GM20431 (cell line): Measurements from ENCODE around the gene IL1RAPL1.
"Not testable (repeated sequence)": the region's sequence is repeated elsewhere in the genome, so short reads cannot be mapped to it uniquely, and the experiment has no call there.

Experiments used
- in situ Hi-C: fragments of 300-500 bp; cut with MseI, MboI; formaldehyde crosslinking; loops from one replicate; pipeline ENCODE4 v1.15.0; 2020; ENCODE audit warnings: low sequenced_read_pairs; ENCODE audit not compliant: unreplicated experiment

Gene IL1RAPL1

DNA sequence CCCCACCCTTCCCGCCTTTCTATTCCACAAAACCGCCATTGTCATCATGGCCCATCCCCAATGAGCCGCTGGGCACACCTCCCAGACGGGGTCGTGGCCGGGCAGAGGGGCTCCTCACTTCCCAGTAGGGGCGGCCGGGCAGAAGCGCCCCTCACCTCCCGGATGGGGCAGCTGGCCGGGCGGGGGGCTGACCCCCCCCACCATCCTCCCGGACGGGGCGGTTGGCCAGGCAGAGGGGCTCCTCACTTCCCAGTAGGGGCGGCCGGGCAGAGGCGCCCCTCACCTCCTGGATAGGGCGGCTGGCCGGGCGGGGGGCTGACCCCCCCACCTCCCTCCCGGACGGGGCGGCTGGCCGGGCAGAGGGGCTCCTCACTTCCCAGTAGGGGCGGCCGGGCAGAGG, 745.8 kb downstream of the IL1RAPL1 start:
- in situ Hi-C loops, result not testable (repeated sequence)

DNA sequence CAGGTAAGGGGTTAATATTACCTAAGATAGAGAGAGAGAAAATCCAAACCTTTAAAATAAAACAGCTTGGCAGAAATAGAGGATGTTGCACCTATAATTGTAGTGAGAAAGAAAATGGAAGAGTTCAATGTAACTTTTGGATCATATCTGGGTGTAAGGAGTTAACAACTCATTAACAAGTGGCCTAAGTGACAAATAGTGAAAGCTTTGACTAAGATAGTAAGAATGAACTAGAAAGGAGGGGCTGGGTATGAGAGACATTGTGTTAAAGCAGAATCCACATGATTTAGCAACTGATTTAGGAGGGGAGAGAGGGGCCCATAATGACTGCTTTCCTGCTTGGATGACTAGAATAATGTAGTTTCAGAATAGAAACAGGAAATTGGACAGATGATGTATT, 761.0 kb downstream of the IL1RAPL1 start:
- in situ Hi-C loops, result no loop called here

DNA sequence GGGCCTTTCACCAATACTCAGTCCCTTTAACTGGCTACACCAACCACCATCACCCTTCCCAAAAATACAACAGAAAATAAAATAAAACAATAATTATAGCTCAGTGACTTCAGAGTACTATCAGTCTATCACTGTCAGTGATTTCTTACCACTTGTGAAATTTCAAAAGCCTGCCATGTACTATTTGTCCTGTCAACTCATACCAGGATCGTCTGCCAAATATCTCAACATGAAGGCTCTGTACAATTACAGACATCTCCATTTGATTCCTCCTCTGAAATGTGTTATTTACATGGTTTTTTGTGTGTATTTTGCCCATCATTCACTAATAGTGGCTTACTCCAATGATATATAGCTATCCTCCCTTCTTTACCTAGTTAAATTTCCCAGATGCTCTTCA, 772.0 kb downstream of the IL1RAPL1 start:
- in situ Hi-C loops, result no loop called here

DNA sequence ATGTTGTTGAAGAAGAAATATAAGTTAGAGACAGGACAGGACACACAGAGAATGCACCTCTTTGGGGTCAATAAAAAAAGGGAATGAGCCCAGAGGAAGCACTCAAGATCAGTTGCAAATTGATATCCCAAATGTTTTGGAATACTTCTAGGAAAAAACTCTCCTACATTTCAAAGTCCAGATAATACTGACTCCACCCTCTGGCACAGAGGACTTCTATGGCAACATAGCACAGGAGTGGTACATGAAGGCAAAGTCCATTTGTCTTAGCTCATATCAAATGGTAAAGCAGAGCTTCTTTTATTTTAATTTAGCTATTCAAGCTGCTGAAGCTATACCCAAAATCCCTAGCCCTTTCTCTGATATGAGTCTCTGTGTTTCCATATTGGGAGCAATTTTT, 787.5 kb downstream of the IL1RAPL1 start:
- in situ Hi-C loops, result not testable (repeated sequence)

DNA sequence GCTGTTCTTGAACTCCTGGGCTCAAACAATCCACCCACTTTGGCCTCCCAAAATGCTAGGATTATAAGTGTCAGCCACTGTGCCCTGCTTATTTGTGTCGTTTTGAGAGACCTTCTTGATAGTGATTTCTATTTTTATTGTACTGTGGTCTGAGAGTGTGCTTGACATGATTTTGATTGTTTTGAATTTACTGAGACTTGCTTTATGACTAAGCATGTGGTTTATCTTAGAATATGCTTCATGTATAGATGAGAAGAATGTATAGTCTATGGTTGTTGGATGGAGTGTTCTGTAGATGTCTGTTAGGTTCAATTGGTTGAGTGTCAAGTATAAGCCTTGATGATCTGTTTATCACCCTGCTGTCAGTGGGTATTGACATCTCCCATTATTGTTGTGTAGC, 789.3 kb downstream of the IL1RAPL1 start:
- in situ Hi-C loops, result no loop called here

DNA sequence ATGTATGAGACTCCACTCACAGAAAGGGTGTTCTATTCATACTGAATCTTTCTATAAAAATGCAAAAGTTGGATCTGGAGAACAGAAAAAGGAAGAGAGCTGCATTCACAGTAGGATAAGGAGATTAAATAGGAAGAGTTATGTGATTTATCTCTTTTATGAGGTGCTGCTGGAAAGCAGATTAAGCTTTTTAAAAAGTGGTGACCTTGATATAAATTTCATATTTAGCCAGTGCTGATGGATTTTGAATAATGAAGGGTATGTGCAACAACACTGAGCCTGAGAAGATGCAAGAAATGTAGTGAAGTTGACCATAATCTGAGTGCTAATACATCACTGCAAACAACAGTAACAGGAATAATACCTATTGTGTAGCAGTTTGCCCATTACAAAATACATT, 795.6 kb downstream of the IL1RAPL1 start:
- in situ Hi-C loops, result no loop called here

DNA sequence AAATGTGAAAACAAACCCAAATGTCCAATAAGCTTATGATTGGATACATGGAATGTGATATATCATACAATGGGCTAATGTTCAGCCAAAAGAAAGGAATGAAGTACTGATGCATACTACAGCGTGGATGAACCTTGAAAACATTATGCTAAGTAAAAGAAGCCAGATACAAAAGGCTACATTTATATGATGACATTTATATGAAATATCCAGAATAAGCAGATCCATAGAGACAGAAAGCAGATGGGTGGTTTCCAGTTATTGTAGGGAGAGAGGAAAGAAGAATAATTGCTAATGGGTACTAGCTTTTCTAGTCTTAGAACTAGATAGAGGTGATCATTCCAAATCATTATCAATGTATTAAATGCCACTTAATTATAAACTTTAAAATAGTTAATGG, 801.3 kb downstream of the IL1RAPL1 start:
- in situ Hi-C loops, result no loop called here

DNA sequence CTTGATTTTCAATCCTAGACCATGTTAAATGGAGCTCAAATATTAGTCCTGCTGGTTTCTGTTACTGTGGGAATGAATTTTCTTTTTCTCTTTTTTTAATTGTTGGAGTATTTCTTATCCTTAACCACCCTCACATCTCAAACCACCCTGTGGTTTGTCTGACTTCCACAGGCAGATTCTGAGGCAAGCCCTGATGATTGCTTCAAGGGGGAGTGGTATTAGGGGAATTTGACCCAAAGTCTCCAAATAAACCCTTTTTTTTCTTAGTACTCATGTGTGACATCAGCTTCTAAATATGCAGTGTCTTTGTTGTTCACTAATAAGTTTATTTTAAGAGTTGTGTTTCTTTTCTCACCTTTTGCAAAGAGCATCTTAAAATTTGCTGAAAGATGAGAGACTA, 810.3 kb downstream of the IL1RAPL1 start:
- in situ Hi-C loops, result no loop called here

DNA sequence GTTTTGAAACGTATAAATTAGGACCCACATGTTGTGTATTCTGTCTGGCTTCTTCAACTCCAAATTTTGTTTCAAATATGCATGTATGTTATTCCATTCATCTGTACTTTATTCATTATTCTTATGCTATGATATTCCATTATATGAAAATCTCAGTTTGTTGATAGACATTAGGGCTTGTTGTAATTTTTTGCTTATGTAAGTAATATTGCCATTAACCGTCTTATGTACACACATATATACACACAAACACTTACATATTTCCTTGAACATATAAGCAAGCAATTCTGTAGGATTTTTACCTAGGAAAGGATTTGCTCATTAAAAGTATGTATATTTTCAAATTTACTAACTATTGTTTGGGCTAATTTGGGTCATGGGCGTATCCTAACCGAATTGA, 820.1 kb downstream of the IL1RAPL1 start:
- in situ Hi-C loops, result no loop called here

DNA sequence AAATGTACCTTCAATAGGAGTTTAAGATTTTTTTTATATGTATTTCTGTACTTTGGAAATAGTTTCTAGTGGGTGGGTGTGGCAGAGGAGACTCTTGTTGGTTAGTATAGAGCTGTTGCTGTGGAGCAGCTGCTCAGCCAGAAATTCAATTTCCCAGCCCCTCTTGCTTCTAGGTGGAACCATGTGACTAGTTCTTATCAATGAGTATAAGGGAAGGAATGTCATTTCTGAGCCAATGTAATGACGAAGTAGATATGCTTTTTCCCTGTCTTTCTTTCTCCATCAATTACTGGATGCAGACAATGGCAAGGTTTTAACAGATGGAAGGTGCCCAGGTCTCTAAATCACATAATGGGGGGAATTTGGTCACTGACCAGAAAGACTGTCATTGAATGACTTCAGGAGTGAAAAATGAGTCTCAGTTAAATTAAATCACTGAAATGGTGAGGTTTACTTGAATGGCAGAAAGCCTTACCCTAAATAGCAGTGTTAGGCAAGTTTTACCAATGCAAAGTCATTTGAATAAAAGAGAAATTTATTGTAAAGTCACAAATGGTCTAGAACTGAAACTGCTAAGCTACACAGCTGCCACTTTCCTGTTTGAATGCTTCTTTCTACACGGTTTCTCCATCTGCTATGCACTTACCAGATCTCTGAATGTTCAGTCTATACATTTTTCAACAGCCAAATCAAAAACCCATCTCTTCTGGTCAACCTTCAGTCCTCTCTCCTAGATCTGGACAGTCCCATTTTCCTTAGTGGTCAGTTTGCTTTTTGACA, 832.7 kb downstream of the IL1RAPL1 start:
- in situ Hi-C loops, result no loop called here

DNA sequence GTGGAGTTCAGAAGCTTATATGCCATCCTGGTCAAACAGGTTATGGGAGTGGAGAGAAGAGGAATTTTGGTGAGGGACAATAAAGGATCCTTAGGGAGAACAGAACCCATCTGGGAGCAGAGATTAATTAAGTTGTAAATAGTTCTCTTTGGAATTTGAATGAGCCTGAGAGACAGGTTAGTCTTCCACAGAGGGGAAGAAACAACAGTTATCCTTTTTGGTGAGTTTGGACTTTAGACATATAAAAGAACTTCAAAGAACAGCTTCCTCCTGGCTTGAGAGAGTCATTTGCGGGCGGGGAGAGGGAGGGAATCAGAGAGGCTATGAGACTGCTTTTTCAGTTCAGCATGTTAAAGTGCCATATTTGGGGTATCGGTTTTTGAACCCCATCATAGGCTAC, 834.8 kb downstream of the IL1RAPL1 start:
- in situ Hi-C loops, result no loop called here

DNA sequence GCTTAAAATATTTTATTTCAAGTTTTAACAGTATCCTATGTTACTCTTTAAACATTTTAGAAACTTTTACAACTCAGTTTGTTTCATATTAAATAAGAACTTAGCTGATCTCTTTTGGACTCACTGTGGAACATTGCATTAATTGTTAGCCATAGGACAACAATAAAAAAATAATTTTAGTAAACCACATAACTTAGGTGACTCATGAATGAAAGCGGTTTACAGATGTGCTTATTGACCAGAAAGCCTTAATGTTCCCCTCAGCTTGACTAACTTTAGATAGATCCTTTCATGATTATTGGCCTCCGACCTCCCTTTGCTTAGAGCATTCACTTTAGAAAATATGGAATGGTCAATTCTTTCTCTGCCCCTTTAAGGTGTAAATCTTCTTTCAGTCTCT, 844.6 kb downstream of the IL1RAPL1 start:
- in situ Hi-C loops, result no loop called here

DNA sequence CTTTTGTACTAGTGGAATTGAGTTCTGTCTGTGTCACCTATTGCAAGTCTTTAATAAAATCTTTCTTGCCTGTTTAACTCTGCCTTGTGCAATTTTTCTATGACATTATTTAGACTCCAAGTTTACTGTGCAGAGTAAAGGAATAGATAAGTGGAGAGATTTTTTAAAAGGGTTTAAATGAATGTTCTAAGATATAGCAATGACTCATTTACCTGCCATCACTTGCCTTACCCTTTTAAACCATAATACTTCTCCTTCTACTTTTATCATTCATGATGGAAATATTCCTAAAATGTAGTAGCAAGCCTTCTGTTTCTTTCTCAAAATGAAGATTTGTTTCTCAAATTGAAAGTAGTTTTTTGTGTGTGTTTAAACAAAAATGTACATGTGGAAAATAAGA, 845.3 kb downstream of the IL1RAPL1 start:
- in situ Hi-C loops, result no loop called here

DNA sequence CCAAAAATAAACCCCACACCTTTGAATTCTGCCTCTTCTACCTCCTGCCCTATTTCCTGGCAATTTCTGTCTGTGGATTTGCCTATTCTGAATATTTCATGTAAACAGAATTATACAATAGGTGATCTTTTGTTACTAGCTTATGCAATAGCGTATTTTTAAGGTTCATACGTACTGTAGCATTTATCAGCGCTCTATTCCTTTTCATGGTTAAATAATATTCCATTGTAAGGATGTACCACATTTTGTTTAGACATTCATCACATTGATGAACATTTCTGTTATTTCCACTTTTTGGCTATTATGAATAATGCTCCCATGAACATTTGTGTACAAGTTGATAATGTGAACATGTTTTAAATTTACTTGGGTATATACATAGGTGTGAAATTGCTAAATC, 847.7 kb downstream of the IL1RAPL1 start:
- in situ Hi-C loops, result no loop called here

DNA sequence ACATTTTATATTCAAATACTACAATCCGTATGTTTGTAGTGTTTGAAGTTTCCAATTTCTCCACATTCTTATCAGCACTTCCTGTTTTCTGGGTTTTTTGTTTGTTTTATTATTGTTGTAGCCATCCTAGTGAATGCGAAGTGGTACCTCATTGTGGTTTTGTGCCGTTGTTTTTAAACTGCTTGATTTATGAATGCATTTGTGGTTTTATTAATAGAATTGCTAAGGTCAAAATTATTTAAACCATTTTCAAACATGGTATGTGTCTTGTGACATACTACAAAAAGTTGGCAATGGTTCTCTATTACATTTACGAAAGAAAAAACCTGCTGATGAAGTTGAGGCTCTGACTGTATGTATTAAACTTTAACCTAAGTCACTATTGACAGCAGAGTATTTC, 848.1 kb downstream of the IL1RAPL1 start:
- in situ Hi-C loops, result no loop called here

DNA sequence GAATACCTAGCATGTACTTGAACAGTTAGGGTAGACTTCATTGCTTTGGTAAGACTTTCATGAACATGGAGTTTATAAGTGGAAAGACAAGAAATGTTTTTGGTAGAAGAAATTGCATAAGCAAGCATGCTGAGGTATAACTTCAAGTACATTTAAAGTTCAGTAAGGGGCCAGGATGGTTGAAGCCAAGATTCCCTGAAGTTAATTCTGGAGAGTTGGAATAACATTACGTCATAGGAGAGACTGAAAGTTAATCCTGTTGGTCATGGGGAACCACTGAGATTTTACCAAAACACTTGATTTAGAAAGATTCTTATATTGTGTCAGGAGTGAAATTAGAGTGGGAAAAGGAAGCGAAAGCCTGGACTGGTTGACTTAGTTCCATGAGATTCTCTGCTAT, 860.6 kb downstream of the IL1RAPL1 start:
- in situ Hi-C loops, result no loop called here

DNA sequence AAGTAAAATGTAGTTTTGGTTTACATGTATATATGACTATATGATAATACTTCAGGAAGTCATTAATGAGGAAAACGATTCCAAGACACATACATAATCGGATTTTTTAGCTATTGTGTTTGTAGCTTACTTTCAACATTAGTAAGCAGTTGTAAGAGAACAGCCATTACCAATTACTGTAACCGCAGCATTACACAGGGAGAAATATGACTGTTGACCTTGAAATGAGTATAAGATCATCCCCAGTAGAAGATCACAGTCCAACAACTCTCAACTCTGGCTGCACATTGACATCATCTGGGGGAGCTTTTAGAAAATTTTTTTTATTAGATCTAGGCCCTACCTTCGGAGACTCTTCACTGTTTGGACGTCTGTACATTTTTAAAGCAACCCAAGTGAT, 866.1 kb downstream of the IL1RAPL1 start:
- in situ Hi-C loops, result no loop called here

DNA sequence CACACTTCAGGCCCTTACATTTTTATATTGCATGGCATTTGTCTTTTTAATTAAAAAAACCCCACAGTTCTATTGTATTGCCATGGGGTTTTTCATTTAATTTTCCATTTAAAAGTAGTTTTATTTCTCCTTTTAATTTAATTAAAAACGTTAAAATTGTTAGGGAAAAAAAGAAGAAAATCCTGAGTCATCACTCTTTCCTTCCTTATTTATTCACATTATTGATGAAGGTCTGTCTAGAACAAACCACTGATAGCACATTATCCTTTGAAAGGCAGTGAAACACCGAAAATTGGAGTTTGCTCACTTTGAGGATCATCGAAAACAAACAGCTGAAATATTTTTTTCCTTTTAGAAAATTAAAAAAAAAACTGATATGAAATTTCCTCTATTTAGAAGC, 868.5 kb downstream of the IL1RAPL1 start:
- in situ Hi-C loops, result no loop called here

DNA sequence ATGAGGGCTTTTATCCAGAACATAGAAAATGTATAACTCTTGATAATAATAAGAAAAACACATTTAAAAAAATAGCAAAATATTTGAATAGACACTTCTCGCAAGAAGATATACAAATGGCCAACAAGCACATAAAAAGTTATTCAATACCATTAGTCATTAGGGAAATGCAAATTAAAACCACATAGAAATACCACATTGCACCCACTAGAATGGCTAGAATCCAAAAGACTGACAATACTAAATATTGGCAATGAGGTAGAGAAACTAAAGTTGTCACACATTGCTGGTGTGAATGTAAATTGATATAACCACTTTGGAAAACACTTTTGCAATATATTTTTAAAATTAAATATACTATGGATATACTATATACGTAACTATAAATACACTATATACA, 873.8 kb downstream of the IL1RAPL1 start:
- in situ Hi-C loops, result no loop called here

DNA sequence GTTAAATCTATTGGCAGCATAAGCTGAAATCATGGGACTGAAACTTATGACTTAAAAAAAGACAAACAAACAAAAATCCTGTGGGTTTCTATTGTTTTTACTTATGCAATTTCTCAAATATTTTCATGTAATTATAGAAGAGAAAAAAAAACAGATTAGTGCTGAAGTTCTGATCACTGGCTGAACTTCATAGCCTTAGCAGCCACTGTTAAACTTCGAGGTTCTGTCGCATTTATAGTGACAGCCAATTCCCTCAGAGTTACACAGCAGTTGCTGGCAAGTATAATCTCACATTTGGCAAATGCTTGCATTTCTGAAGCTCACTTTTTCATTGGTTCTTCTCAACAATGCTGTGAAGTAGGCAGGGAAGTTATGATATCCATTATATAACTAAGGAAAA, 879.2 kb downstream of the IL1RAPL1 start:
- in situ Hi-C loops, result no loop called here

DNA sequence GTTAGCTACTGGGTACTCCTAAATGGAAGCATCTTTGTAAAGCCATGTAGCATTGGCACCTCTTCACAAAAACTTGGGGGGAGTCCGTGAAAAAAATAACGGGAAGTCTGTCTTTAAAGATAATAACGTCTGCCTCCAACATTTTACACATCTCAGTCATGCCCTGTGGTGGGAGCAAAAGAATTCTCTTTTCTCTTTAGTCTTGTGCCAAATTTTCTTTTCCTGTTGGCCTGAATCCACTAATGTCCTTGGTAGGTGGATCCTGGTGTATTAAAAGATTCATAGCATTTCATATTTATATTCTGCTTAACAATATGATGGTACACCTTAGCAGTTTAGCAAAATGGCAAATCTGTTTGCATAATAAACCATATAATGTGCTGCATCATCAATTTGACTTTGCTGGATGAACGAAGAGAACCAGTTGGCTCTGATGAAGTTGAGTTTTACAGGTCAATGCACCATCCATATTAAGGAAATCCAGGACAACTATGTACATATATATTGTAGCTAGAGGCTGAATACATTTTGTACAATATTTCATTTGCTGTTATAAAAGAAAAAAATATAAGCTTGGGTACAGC, 881.8 kb downstream of the IL1RAPL1 start:
- in situ Hi-C loops, result no loop called here

DNA sequence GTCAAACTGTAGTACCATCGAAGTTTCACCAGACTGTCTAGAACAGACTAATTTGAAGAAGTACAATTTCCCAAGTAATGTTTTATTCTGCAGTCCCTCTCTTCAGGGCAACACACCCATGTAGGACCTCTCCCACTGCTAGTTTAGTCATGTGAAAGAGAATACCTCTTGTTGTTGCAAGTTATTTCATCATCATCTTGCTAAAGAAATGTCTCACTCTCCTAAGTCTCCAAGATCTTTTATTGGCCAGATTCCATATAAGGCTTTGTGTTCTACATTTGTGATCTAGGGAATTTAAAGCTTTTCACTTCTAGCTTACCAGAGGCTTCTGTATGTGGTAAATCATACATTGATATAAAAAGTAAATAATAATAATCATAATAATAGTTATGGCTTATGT, 882.8 kb downstream of the IL1RAPL1 start:
- in situ Hi-C loops, result no loop called here
